ENCODE measurements around the gene PRRC2C. TPM values are rescaled to one million over a fixed set of nuclear protein-coding genes. Genes with fewer than 3 reads are reported as not detected.
"Not testable (repeated sequence)": the region's sequence is repeated elsewhere in the genome, so short reads cannot be mapped to it uniquely, and the experiment has no call there.

Gene PRRC2C
- total RNA-seq, 2 donors from 2014 or later = 198 to 210 TPM

DNA sequence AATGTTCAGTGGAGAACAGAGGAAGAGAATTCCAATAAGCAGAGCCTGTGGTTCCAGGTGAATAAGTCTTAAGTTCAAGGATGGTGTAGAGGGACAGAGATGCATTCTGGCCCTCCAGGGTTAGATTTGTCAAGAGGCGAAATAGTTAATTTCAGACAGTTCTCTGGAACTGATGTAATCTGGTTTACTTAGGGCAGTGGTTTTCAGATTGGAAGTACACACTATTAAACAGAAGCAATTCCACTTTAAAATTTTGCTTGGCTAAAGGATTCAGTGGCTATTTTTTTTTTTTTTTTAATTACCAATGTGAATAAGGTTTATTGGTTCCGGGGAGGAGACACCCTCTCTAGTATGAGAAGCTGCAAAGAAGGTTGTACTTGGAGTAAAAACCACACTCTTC lies 111.4 kb downstream of the PRRC2C start:
- Mint-ChIP-seq H3K4me3 (no peak overlapping the region), H3K4me1 (no peaks in the 10 kb centered on the region), H3K27ac (no peak overlapping the region), H3K36me3 (ENCODE audit: low read depth) (peaks cover 28% of the 10 kb centered on the region), H3K9me3 (no peaks in the 10 kb centered on the region), H3K27me3 (ENCODE audit: insufficient read depth) (no peaks in the 10 kb centered on the region)
- no peaks in the 10 kb centered on the region for H3K9me3 ChIP-seq (ENCODE audit: control insufficient read depth, low read length)
- no peak overlapping the region for H3K4me3 ChIP-seq (ENCODE audit: low read length)
- no peak for DNase-seq
- H3K9ac ChIP-seq (ENCODE audit: extremely low read depth, low read length, poor library complexity, severe bottlenecking) = no peak overlapping the region
- 92% methylated on average over 2 of the region's 2 CpGs for WGBS, 2 experiments (ENCODE audit: insufficient coverage in 1 of 2, insufficient read length in 1 of 2)
- no peaks in the 10 kb centered on the region for H3K4me1 ChIP-seq (ENCODE audit: control insufficient read depth, insufficient read depth, low read length)
- H3K27me3 ChIP-seq (ENCODE audit: control insufficient read depth, insufficient read depth, low read length, poor library complexity, severe bottlenecking) = no peaks in the 10 kb centered on the region
- peaks cover 53% of the 10 kb centered on the region for H3K36me3 ChIP-seq (ENCODE audit: control insufficient read depth, insufficient read depth, low read length)
- H3K27ac ChIP-seq (ENCODE audit: low read depth, low read length) = no peak overlapping the region
- TF ChIP-seq CTCF (conservative IDR thresholded peaks at IDR 0.05) = no peak

DNA sequence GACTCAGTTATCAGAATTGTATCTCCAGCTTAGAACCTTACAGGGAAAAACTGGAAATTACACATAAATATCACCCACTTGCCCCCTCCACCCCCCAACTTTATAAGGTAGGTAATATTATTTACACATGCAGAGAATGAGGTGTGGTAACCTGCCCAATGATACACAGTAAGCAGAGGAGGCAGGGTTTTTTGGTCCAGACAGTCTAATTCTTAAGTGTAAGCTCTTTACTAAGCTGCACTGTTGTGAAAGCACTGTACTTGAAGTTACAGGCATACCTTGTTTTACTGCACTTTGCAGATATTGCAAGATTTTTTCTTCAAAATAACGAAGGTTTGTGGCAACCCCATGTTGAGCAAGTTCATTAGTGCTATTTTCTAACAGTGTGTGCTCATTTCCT lies 111.9 kb downstream of the PRRC2C start:
- H3K4me3 ChIP-seq (ENCODE audit: low read length) = no peak overlapping the region
- H3K9ac ChIP-seq (ENCODE audit: extremely low read depth, low read length, poor library complexity, severe bottlenecking) = no peak overlapping the region
- no peaks in the 10 kb centered on the region for H3K9me3 Mint-ChIP-seq
- peaks cover 25% of the 10 kb centered on the region for H3K36me3 Mint-ChIP-seq (ENCODE audit: low read depth)
- no peak for TF ChIP-seq CTCF (conservative IDR thresholded peaks at IDR 0.05)
- WGBS, 2 experiments (ENCODE audit: insufficient coverage in 1 of 2, insufficient read length in 1 of 2) = 97 to 100% methylated on average over 1 of the region's 1 CpG
- peaks cover 48% of the 10 kb centered on the region for H3K36me3 ChIP-seq (ENCODE audit: control insufficient read depth, insufficient read depth, low read length)
- no peaks in the 10 kb centered on the region for H3K27me3 Mint-ChIP-seq (ENCODE audit: insufficient read depth)
- no peak overlapping the region for H3K27ac ChIP-seq (ENCODE audit: low read depth, low read length)
- no peak overlapping the region for H3K4me3 Mint-ChIP-seq
- no peaks in the 10 kb centered on the region for H3K4me1 Mint-ChIP-seq
- H3K27ac Mint-ChIP-seq = no peak overlapping the region
- no peaks in the 10 kb centered on the region for H3K27me3 ChIP-seq (ENCODE audit: control insufficient read depth, insufficient read depth, low read length, poor library complexity, severe bottlenecking)
- H3K9me3 ChIP-seq (ENCODE audit: control insufficient read depth, low read length) = no peaks in the 10 kb centered on the region
- no peaks in the 10 kb centered on the region for H3K4me1 ChIP-seq (ENCODE audit: control insufficient read depth, insufficient read depth, low read length)
- DNase-seq = no peak

DNA sequence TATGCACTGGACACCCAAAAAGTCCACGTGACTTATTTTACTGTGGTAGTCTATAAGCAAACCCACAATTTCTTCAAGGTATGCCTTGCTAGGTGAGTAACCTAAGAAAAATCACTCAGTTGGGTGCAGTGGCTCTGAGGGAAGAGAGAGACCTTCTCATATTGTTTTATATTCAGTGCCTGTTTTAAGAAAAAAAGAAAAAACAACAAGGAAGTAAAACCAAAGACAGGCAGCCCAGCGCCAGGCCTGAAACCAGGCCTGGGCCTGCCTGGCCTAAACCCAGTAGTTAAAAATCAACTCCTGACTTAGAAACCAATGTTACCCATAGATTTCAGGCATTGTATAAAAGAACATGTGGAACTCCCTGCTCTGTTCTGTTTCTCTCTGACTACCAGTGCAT lies 115.0 kb downstream of the PRRC2C start:
- not testable (repeated sequence) for H3K27ac Mint-ChIP-seq; H3K4me1 Mint-ChIP-seq; H3K4me1 ChIP-seq (ENCODE audit: control insufficient read depth, insufficient read depth, low read length); H3K36me3 Mint-ChIP-seq (ENCODE audit: low read depth); H3K9me3 ChIP-seq (ENCODE audit: control insufficient read depth, low read length); H3K27me3 ChIP-seq (ENCODE audit: control insufficient read depth, insufficient read depth, low read length, poor library complexity, severe bottlenecking); H3K4me3 ChIP-seq (ENCODE audit: low read length); H3K27me3 Mint-ChIP-seq (ENCODE audit: insufficient read depth); H3K9me3 Mint-ChIP-seq; DNase-seq; H3K9ac ChIP-seq (ENCODE audit: extremely low read depth, low read length, poor library complexity, severe bottlenecking); H3K4me3 Mint-ChIP-seq; H3K27ac ChIP-seq (ENCODE audit: low read depth, low read length)
- WGBS, 2 experiments (ENCODE audit: insufficient coverage in 1 of 2, insufficient read length in 1 of 2) = 93 to 100% methylated on average over 1 to 2 of the region's 2 CpGs
- H3K36me3 ChIP-seq (ENCODE audit: control insufficient read depth, insufficient read depth, low read length) = peaks cover 19% of the 10 kb centered on the region

GRCh38 chr1:171600862-171601261 lies 115.5 kb downstream of the PRRC2C start:
- H3K36me3 Mint-ChIP-seq (ENCODE audit: low read depth) = peaks cover 2% of the 10 kb centered on the region
- Histone ChIP-seq H3K9ac (ENCODE audit: extremely low read depth, low read length, poor library complexity, severe bottlenecking) (no peak overlapping the region), H3K27me3 (ENCODE audit: control insufficient read depth, insufficient read depth, low read length, poor library complexity, severe bottlenecking) (no peaks in the 10 kb centered on the region), H3K9me3 (ENCODE audit: control insufficient read depth, low read length) (no peaks in the 10 kb centered on the region), H3K27ac (ENCODE audit: low read depth, low read length) (no peak overlapping the region), H3K4me3 (ENCODE audit: low read length) (no peak overlapping the region), H3K36me3 (ENCODE audit: control insufficient read depth, insufficient read depth, low read length) (peaks cover 15% of the 10 kb centered on the region), H3K4me1 (ENCODE audit: control insufficient read depth, insufficient read depth, low read length) (no peaks in the 10 kb centered on the region)
- no peak overlapping the region for H3K27ac Mint-ChIP-seq
- no peak for DNase-seq
- TF ChIP-seq CTCF (conservative IDR thresholded peaks at IDR 0.05) = no peak
- no peak overlapping the region for H3K4me3 Mint-ChIP-seq
- 85 to 92% methylated on average over 6 to 13 of the region's 13 CpGs for WGBS, 2 experiments (ENCODE audit: insufficient coverage in 1 of 2, insufficient read length in 1 of 2)
- no peaks in the 10 kb centered on the region for H3K9me3 Mint-ChIP-seq
- no peaks in the 10 kb centered on the region for H3K4me1 Mint-ChIP-seq
- no peaks in the 10 kb centered on the region for H3K27me3 Mint-ChIP-seq (ENCODE audit: insufficient read depth)

- H3K27me3 Mint-ChIP-seq (ENCODE audit: insufficient read depth); H3K4me3 Mint-ChIP-seq; H3K9ac ChIP-seq (ENCODE audit: extremely low read depth, low read length, poor library complexity, severe bottlenecking); H3K27ac Mint-ChIP-seq; H3K4me3 ChIP-seq (ENCODE audit: low read length); H3K27me3 ChIP-seq (ENCODE audit: control insufficient read depth, insufficient read depth, low read length, poor library complexity, severe bottlenecking); H3K36me3 Mint-ChIP-seq (ENCODE audit: low read depth); H3K9me3 ChIP-seq (ENCODE audit: control insufficient read depth, low read length); H3K4me1 ChIP-seq (ENCODE audit: control insufficient read depth, insufficient read depth, low read length); H3K4me1 Mint-ChIP-seq; H3K27ac ChIP-seq (ENCODE audit: low read depth, low read length); H3K9me3 Mint-ChIP-seq; H3K36me3 ChIP-seq (ENCODE audit: control insufficient read depth, insufficient read depth, low read length): not testable (repeated sequence)
- 0 to 77% methylated on average over 1 to 6 of the region's 6 CpGs for WGBS, 2 experiments (ENCODE audit: insufficient coverage in 1 of 2, insufficient read length in 1 of 2)
- peak; percentile 56 for DNase-seq
Observed at GRCh38 chr1:171603042-171603441, 117.7 kb downstream of the PRRC2C start.

All from endodermal cell (in vitro differentiated cells).